Stomach smooth muscle (tissue), 2 donors: ENCODE measurements around the gene TRIO.

ENCODE experiments used
- H3K27ac ChIP-seq: one replicate; pipeline ENCODE4 v1.7.0; 2013; ENCODE audit warnings: mild to moderate bottlenecking, low read length, inconsistent platforms
- H3K27me3 ChIP-seq, 2 donors: one replicate each; pipeline ENCODE4 v1.7.0; 2013; ENCODE audit warnings: low read length in 2 of 2; ENCODE audit not compliant: insufficient read depth in 2 of 2, control insufficient read depth in 1 of 2
- H3K36me3 ChIP-seq, 2 donors: one replicate each; pipeline ENCODE4 v1.7.0; 2013; ENCODE audit warnings: low read length in 2 of 2; ENCODE audit not compliant: control insufficient read depth in 2 of 2, insufficient read depth in 2 of 2
- H3K4me1 ChIP-seq: one replicate; pipeline ENCODE4 v1.7.0; 2013; ENCODE audit warnings: low read length; ENCODE audit not compliant: control insufficient read depth, insufficient read depth
- H3K4me3 ChIP-seq, 2 donors: one replicate each; pipeline ENCODE4 v1.7.0; 2013; ENCODE audit warnings: low read length in 2 of 2
- H3K9ac ChIP-seq, 2 donors: one replicate each; pipeline ENCODE4 v1.7.0; 2013; ENCODE audit warnings: low read length in 2 of 2, mild to moderate bottlenecking in 1 of 2
- H3K9me3 ChIP-seq, 2 donors: one replicate each; pipeline ENCODE4 v1.7.0; 2013; ENCODE audit warnings: low read length in 2 of 2; ENCODE audit not compliant: control insufficient read depth in 2 of 2
- donor health status: healthy.
- donor health status: Pancreatic carcinoma.

TRIO gene

DNA sequence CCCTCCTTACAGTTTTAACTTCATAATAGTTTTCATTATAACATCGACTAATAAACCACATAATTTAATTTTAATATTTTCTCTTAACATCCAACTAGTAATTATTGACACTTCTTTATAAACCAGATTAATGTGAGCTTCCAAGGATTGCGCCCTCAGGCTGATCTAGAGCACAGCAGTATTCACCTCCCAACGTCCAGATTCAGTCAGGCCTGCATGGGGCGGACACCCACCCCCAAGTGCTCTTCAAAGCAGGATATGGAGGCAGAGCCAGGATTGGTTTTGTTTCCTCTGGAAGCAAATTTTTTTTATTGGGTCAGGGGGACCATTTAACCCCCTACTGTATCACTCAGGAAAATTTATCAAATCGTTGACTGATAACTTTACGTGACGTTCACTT lies 215.4 kb downstream of the TRIO start:
- Histone ChIP-seq H3K36me3 (peaks cover 17 to 28% of the 10 kb centered on the region in 2 donors), H3K27me3 (no peaks in the 10 kb centered on the region), H3K4me3 (no peak overlapping the region), H3K4me1 (peaks cover 16% of the 10 kb centered on the region), H3K9ac (no peak overlapping the region), H3K9me3 (no peaks in the 10 kb centered on the region), H3K27ac (no peak overlapping the region)

DNA sequence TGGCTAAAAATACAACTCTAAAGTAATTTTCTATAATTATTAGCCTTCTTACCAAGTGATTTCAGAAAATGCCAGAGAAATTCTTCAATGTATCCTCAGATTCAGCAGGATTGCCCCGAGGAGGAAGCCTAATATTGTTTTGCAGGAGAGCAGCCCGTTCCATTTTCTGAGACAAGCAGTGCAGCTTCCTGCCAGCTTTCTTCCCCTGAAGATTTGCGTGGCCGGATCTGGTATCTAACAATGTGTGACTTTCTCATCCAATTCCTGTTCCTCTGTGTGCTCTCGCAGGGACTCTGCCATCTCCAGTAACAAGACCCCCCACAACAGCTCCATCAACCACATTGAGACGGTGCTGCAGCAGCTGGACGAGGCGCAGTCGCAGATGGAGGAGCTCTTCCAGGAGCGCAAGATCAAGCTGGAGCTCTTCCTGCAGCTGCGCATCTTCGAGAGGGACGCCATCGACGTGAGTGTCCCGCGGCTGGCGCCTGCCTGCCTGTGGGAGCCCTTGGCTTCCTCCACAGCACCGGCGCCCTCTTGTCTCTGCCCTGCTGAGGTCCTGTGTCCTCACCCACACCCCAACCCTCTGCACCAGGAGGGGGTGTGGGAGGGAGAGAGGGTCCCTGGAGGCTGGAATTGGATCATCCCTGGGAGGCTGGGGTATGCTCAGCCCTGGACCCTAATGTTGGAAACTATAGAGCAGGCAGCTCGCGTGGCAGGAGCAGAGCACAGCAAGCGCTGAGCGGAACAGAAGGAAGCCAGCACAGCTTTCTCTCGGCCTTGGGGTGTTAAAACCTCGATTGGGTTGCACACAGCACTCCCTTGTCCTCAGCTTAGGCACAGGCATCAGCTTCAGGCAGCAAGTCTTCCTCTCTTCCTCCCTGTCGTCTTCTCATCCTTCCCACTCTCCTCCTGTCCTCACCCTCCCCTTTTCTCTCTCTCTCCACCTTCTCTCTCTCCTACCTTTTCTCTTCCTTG lies 216.2 kb downstream of the TRIO start:
- Histone ChIP-seq H3K27me3 (no peaks in the 10 kb centered on the region), H3K9me3 (no peaks in the 10 kb centered on the region), H3K4me1 (peaks cover 14% of the 10 kb centered on the region), H3K27ac (no peak overlapping the region), H3K9ac (no peak overlapping the region), H3K4me3 (no peak overlapping the region), H3K36me3 (peaks cover 25 to 33% of the 10 kb centered on the region in 2 donors)

- H3K36me3 ChIP-seq: peaks cover 52 to 55% of the 10 kb centered on the region in 2 donors
- no peak overlapping the region for H3K4me3 ChIP-seq
- H3K4me1 ChIP-seq: peaks cover under 1% of the 10 kb centered on the region
- H3K9ac ChIP-seq: no peak overlapping the region
- no peak overlapping the region for H3K27ac ChIP-seq
- H3K27me3 ChIP-seq: no peaks in the 10 kb centered on the region
- H3K9me3 ChIP-seq: no peaks in the 10 kb centered on the region
These were observed 219.3 kb downstream of the TRIO start for GRCh38 chr5:14362491-14362890.

DNA sequence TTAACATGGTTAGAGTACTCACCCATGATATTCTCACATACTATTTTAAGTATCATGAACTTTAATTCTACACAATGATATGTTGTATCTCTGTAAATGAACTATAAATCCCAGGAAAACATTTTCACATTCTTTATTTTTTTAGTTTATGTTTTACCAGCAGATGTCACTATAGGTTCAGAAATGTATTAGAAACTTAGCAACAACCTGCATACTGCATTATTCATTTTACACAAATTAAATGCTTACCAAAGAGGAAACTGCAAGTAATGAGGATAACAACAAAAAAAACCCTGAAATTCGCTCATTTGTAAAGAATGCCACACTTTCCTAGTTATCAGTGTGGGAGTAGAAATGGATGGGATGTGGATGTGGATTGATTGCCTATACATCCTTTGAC lies 221.0 kb downstream of the TRIO start:
- H3K4me3 ChIP-seq: no peak overlapping the region
- no peak overlapping the region for H3K27ac ChIP-seq
- H3K9me3 ChIP-seq: no peaks in the 10 kb centered on the region
- H3K36me3 ChIP-seq: peaks cover 68% of the 10 kb centered on the region in 2 donors
- no peaks in the 10 kb centered on the region for H3K4me1 ChIP-seq
- H3K27me3 ChIP-seq: no peaks in the 10 kb centered on the region
- H3K9ac ChIP-seq: no peak overlapping the region

DNA sequence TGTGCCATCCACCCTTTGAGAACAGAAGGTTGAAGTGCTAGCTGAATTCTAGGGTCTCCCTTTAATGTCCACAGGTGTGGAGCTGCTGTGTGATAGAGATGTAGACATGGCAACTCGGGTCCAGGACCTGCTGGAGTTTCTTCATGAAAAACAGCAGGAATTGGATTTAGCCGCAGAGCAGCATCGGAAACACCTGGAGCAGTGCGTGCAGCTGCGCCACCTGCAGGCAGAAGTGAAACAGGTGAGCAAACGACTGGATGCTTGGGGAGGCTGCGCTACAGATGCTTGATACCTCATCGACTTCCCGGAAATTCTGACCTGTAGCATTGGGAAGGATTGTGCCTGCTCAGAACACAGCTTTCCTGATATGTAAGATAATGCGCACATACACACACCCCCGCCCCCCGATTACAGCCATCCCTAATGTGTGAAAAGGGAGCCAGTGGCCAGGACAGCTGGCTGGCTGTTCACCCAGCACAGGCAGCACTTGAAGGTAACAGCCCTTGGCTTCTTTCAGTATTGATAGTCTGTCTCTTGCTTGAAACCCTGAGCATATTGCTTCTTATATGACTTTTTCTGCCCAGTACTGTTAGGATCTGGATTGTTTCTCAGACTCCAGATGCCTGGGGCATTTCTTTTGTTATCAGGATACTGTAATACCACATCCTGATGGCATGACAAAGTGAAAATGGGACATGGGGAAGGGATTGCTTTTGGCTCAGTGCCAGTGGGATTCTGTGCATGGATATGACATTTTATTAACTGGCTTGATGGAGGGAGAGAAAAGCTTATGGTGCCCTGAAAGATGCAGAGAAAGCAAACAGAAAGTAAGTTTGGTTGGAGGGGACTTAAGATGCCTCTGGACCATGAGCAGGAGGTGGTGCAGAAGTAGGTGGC lies 221.7 kb downstream of the TRIO start:
- H3K27ac ChIP-seq: no peak overlapping the region
- H3K36me3 ChIP-seq: peaks cover 67 to 68% of the 10 kb centered on the region in 2 donors
- no peaks in the 10 kb centered on the region for H3K9me3 ChIP-seq
- H3K27me3 ChIP-seq: no peaks in the 10 kb centered on the region
- H3K4me1 ChIP-seq: no peaks in the 10 kb centered on the region
- no peak overlapping the region for H3K9ac ChIP-seq
- H3K4me3 ChIP-seq: no peak overlapping the region

GRCh38 chr5:14365831-14366430 lies 222.8 kb downstream of the TRIO start:
- H3K9me3 ChIP-seq: no peaks in the 10 kb centered on the region
- no peaks in the 10 kb centered on the region for H3K27me3 ChIP-seq
- no peak overlapping the region for H3K27ac ChIP-seq
- no peak overlapping the region for H3K4me3 ChIP-seq
- peaks cover 64 to 65% of the 10 kb centered on the region in 2 donors for H3K36me3 ChIP-seq
- no peak overlapping the region for H3K9ac ChIP-seq
- no peaks in the 10 kb centered on the region for H3K4me1 ChIP-seq

GRCh38 chr5:14366763-14367162 lies 223.6 kb downstream of the TRIO start:
- H3K27me3 ChIP-seq: no peaks in the 10 kb centered on the region
- no peaks in the 10 kb centered on the region for H3K4me1 ChIP-seq
- no peak overlapping the region for H3K27ac ChIP-seq
- H3K9me3 ChIP-seq: no peaks in the 10 kb centered on the region
- peaks cover 63 to 66% of the 10 kb centered on the region in 2 donors for H3K36me3 ChIP-seq
- H3K4me3 ChIP-seq: no peak overlapping the region
- H3K9ac ChIP-seq: no peak overlapping the region

- Histone ChIP-seq H3K27me3 (no peaks in the 10 kb centered on the region), H3K4me1 (no peaks in the 10 kb centered on the region), H3K27ac (no peak overlapping the region), H3K9ac (peak overlapping the region in 1 of 2 donors; percentile 13), H3K9me3 (no peaks in the 10 kb centered on the region), H3K36me3 (peaks cover 62 to 69% of the 10 kb centered on the region in 2 donors), H3K4me3 (no peak overlapping the region)
These were observed 224.2 kb downstream of the TRIO start for GRCh38 chr5:14367364-14367763.

GRCh38 chr5:14369780-14370179 lies 226.6 kb downstream of the TRIO start:
- H3K9ac ChIP-seq: no peak overlapping the region
- no peak overlapping the region for H3K4me3 ChIP-seq
- no peaks in the 10 kb centered on the region for H3K9me3 ChIP-seq
- no peaks in the 10 kb centered on the region for H3K27me3 ChIP-seq
- no peak overlapping the region for H3K27ac ChIP-seq
- H3K4me1 ChIP-seq: no peaks in the 10 kb centered on the region
- H3K36me3 ChIP-seq: peaks cover 64 to 71% of the 10 kb centered on the region in 2 donors

- no peak overlapping the region for H3K27ac ChIP-seq
- no peaks in the 10 kb centered on the region for H3K9me3 ChIP-seq
- H3K4me3 ChIP-seq: no peak overlapping the region
- no peak overlapping the region for H3K9ac ChIP-seq
- peaks cover 58 to 68% of the 10 kb centered on the region in 2 donors for H3K36me3 ChIP-seq
- H3K4me1 ChIP-seq: no peaks in the 10 kb centered on the region
- no peaks in the 10 kb centered on the region for H3K27me3 ChIP-seq
These were observed 227.2 kb downstream of the TRIO start for GRCh38 chr5:14370386-14370785.
